OCI-LY1 (cell line): ENCODE data around the gene MEIKIN.

ENCODE experiments used
- H2AFZ ChIP-seq: fragments of 200-600 bp; sonication (generic), shearing (Covaris generic); 2 replicates; pipeline ENCODE4 v1.6.0; 2014; ENCODE audit warnings: antibody characterized with exemption, mild to moderate bottlenecking, low read length
- H3F3A ChIP-seq: fragments of 200-600 bp; sonication (generic), shearing (Covaris generic); 2 replicates; pipeline ENCODE4 v1.6.0; 2014; ENCODE audit warnings: mild to moderate bottlenecking, antibody characterized with exemption, low read length, moderate library complexity; ENCODE audit not compliant: insufficient read depth
- H3K27ac ChIP-seq: fragments of 200-600 bp; sonication (generic); 2 replicates; pipeline ENCODE4 v1.5.1; 2014; ENCODE audit warnings: low read length, mixed run types, mild to moderate bottlenecking, low read depth; ENCODE audit not compliant: poor library complexity, severe bottlenecking
- H3K27me3 ChIP-seq: fragments of 200-600 bp; sonication (generic); 2 replicates; pipeline ENCODE4 v1.6.0; 2014; ENCODE audit warnings: antibody characterized with exemption, mild to moderate bottlenecking, low read length, moderate library complexity; ENCODE audit not compliant: insufficient read depth
- H3K36me3 ChIP-seq: fragments of 200-600 bp; sonication (generic); 2 replicates; pipeline ENCODE4 v1.6.1; 2014; ENCODE audit warnings: mild to moderate bottlenecking, antibody characterized with exemption, low read length, moderate library complexity, mixed read lengths; ENCODE audit not compliant: insufficient read depth
- H3K4me1 ChIP-seq: fragments of 200-600 bp; sonication (generic); 2 replicates; pipeline ENCODE4 v1.5.1; 2014; ENCODE audit warnings: mild to moderate bottlenecking, low read length, moderate library complexity; ENCODE audit not compliant: insufficient read depth, severe bottlenecking
- H3K4me2 ChIP-seq: fragments of 200-600 bp; sonication (generic), shearing (Covaris generic); 2 replicates; pipeline ENCODE4 v1.6.1; 2014; ENCODE audit warnings: low read length
- H3K4me3 ChIP-seq: fragments of 200-600 bp; sonication (generic); 2 replicates; pipeline ENCODE4 v1.5.1; 2014; ENCODE audit warnings: low read length, low read depth, mild to moderate bottlenecking, mixed read lengths; ENCODE audit not compliant: poor library complexity, severe bottlenecking
- H3K79me2 ChIP-seq: fragments of 200-600 bp; shearing (Covaris generic); 2 replicates; pipeline ENCODE4 v1.6.1; 2016; ENCODE audit warnings: mixed run types, low read length, mixed read lengths; ENCODE audit not compliant: insufficient read depth
- H3K9ac ChIP-seq: fragments of 200-600 bp; sonication (generic), shearing (Covaris generic); 2 replicates; pipeline ENCODE4 v1.6.1; 2014; ENCODE audit warnings: mild to moderate bottlenecking, low read length, mixed read lengths
- H3K9me2 ChIP-seq: fragments of 200-600 bp; sonication (generic), shearing (Covaris generic); 2 replicates; pipeline ENCODE4 v1.6.1; 2014; ENCODE audit warnings: low read depth, mild to moderate bottlenecking, low read length, mixed read lengths
- H3K9me3 ChIP-seq: fragments of 200-600 bp; shearing (Covaris generic); 2 replicates; pipeline ENCODE4 v1.6.1; 2014; ENCODE audit warnings: low read length, mixed read lengths
- H4K20me1 ChIP-seq: fragments of 200-600 bp; sonication (generic), shearing (Covaris generic); 2 replicates; pipeline ENCODE4 v1.6.0; 2016; ENCODE audit warnings: mild to moderate bottlenecking, low read length; ENCODE audit not compliant: insufficient read depth
- EZH2 ChIP-seq: fragments of 200-600 bp; sonication (generic), shearing (Covaris generic); IDR thresholded peaks from 2 replicates; pipeline ENCODE4 v1.8.0; 2017; ENCODE audit warnings: borderline replicate concordance, mixed run types, mild to moderate bottlenecking, antibody characterized with exemption, low read length, moderate library complexity, mixed read lengths
- TF ChIP-seq, protein P1 (sequence below): fragments of 200-600 bp; sonication (generic), shearing (Covaris generic); IDR thresholded peaks from 2 replicates; pipeline ENCODE4 v1.5.1; 2017; ENCODE audit warnings: mild to moderate bottlenecking, antibody characterized with exemption, low read length, moderate library complexity, mixed read lengths

Gene MEIKIN

GRCh38 chr5:131824631-131825030 lies 120.8 kb downstream of the MEIKIN start:
- TF ChIP-seq, protein P1, sequence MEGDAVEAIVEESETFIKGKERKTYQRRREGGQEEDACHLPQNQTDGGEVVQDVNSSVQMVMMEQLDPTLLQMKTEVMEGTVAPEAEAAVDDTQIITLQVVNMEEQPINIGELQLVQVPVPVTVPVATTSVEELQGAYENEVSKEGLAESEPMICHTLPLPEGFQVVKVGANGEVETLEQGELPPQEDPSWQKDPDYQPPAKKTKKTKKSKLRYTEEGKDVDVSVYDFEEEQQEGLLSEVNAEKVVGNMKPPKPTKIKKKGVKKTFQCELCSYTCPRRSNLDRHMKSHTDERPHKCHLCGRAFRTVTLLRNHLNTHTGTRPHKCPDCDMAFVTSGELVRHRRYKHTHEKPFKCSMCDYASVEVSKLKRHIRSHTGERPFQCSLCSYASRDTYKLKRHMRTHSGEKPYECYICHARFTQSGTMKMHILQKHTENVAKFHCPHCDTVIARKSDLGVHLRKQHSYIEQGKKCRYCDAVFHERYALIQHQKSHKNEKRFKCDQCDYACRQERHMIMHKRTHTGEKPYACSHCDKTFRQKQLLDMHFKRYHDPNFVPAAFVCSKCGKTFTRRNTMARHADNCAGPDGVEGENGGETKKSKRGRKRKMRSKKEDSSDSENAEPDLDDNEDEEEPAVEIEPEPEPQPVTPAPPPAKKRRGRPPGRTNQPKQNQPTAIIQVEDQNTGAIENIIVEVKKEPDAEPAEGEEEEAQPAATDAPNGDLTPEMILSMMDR = no peak
- no peak for TF ChIP-seq EZH2
- no peaks in the 10 kb centered on the region for H3K27me3 ChIP-seq
- no peak overlapping the region for H3K4me2 ChIP-seq
- H4K20me1 ChIP-seq = no peaks in the 10 kb centered on the region
- no peak overlapping the region for H3K4me3 ChIP-seq
- H2AFZ ChIP-seq = no peak overlapping the region
- H3F3A ChIP-seq = no peaks in the 10 kb centered on the region
- no peaks in the 10 kb centered on the region for H3K9me2 ChIP-seq
- no peaks in the 10 kb centered on the region for H3K79me2 ChIP-seq
- no peaks in the 10 kb centered on the region for H3K36me3 ChIP-seq
- H3K4me1 ChIP-seq = no peaks in the 10 kb centered on the region
- no peaks in the 10 kb centered on the region for H3K9me3 ChIP-seq
- H3K9ac ChIP-seq = no peak overlapping the region
- H3K27ac ChIP-seq = no peak overlapping the region

DNA sequence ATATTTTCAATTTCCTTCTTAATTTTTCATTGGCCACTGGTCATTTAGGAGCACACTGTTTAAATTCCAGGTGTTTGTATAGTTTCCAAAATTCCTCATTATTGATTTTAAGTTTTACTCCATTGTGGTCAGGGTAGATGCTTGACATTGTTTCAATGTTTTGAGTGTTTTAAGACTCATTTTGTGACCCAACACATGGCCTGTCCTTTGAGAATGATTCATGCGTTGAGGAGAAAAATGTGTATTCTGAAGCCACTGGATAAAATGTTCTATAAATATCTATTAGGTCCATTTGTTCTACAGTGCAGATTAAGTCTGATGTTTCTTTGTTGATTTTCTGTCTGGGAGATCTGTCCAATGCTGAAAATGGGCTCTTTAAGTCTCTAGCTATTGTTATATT lies 124.2 kb downstream of the MEIKIN start:
- no peak overlapping the region for H3K9ac ChIP-seq
- no peaks in the 10 kb centered on the region for H3K9me2 ChIP-seq
- H3K27me3 ChIP-seq = no peaks in the 10 kb centered on the region
- no peak overlapping the region for H3K27ac ChIP-seq
- H3K79me2 ChIP-seq = no peaks in the 10 kb centered on the region
- no peaks in the 10 kb centered on the region for H3K36me3 ChIP-seq
- no peaks in the 10 kb centered on the region for H3K4me1 ChIP-seq
- no peaks in the 10 kb centered on the region for H3F3A ChIP-seq
- H2AFZ ChIP-seq = no peak overlapping the region
- H3K4me2 ChIP-seq = no peak overlapping the region
- no peak overlapping the region for H3K4me3 ChIP-seq
- no peaks in the 10 kb centered on the region for H4K20me1 ChIP-seq
- H3K9me3 ChIP-seq = no peaks in the 10 kb centered on the region
- no peak for TF ChIP-seq EZH2
- TF ChIP-seq, protein P1 = no peak

- H3K4me3 ChIP-seq = no peak overlapping the region
- H3K4me2 ChIP-seq = no peak overlapping the region
- H3K27me3 ChIP-seq = no peaks in the 10 kb centered on the region
- H3K27ac ChIP-seq = no peak overlapping the region
- H3K9me3 ChIP-seq = no peaks in the 10 kb centered on the region
- H3K4me1 ChIP-seq = no peaks in the 10 kb centered on the region
- no peaks in the 10 kb centered on the region for H3K79me2 ChIP-seq
- TF ChIP-seq, protein P1 = no peak
- no peak for TF ChIP-seq EZH2
- no peaks in the 10 kb centered on the region for H3F3A ChIP-seq
- no peaks in the 10 kb centered on the region for H3K36me3 ChIP-seq
- H4K20me1 ChIP-seq = no peaks in the 10 kb centered on the region
- no peak overlapping the region for H3K9ac ChIP-seq
- H3K9me2 ChIP-seq = no peaks in the 10 kb centered on the region
- no peak overlapping the region for H2AFZ ChIP-seq
Observed at GRCh38 chr5:131818001-131818724, 127.3 kb downstream of the MEIKIN start.
